Motor neuron (in vitro differentiated cells): ENCODE measurements around the gene AKR1C2. TPM values are rescaled to one million over a fixed set of nuclear protein-coding genes. Genes with fewer than 3 reads are reported as not detected.
"Not testable (repeated sequence)": the region's sequence is repeated elsewhere in the genome, so short reads cannot be mapped to it uniquely, and the experiment has no call there.

Experiments used
- ATAC-seq, 8 experiments: fragments of 200-7000 bp; cut with Tn5 transposase; replicated peaks in 6 of 8; 2 replicates each; pipeline ENCODE4 v1.8.0; 2021; ENCODE audit warnings: mild to moderate bottlenecking in 8 of 8, moderate library complexity in 8 of 8
- H3K27ac ChIP-seq, 2 donors: fragments of 250-450 bp; sonication (Bioruptor Pico); 2 replicates each; pipeline ENCODE4 v1.9.0; 2021; ENCODE audit warnings: antibody characterized with exemption in 2 of 2, mild to moderate bottlenecking in 2 of 2, moderate library complexity in 1 of 2
- H3K4me1 ChIP-seq, 2 donors: fragments of 250-450 bp; sonication (Bioruptor Pico); replicated peaks in 1 of 2; 2 replicates each; pipeline ENCODE4 v1.6.1; 2021; ENCODE audit warnings: antibody characterized with exemption in 2 of 2, mild to moderate bottlenecking in 2 of 2, moderate library complexity in 1 of 2
- H3K4me3 ChIP-seq, 5 donors: fragments of 250-450 bp; sonication (Bioruptor Pico); 2 replicates each; pipeline ENCODE4 v1.9.0; 2021; ENCODE audit warnings: antibody characterized with exemption in 5 of 5, mild to moderate bottlenecking in 5 of 5, moderate library complexity in 4 of 5
- WGBS, 10 experiments: fragments of 450-650 bp; shearing (Covaris generic); methylation state at CpG; one replicate each; pipeline ENCODE4 v1.0.0; 2022; 5-methylcytosine and 5-hydroxymethylcytosine counted together
- in situ Hi-C, 9 experiments: fragments of 400-800 bp; cut with MboI; loops; one replicate each; pipeline ENCODE4 v1.15.0; 2021; ENCODE audit warnings: low sequenced_read_pairs in 9 of 9, low pct_unique_long_range_greater_than_20kb in 2 of 9; ENCODE audit not compliant: unreplicated experiment in 9 of 9
- total RNA-seq, 8 experiments: library from RNA; unstranded; fragments of 300-600 nt; gene quantifications; 2 replicates each; pipeline versions ENCODE4 v1.2.3 to v1.2.4, GENCODE V29; 2022

AKR1C2 gene
- total RNA-seq, 8 experiments from 2014 or later: 2.5 to 62.5 (median 40.5) TPM

DNA sequence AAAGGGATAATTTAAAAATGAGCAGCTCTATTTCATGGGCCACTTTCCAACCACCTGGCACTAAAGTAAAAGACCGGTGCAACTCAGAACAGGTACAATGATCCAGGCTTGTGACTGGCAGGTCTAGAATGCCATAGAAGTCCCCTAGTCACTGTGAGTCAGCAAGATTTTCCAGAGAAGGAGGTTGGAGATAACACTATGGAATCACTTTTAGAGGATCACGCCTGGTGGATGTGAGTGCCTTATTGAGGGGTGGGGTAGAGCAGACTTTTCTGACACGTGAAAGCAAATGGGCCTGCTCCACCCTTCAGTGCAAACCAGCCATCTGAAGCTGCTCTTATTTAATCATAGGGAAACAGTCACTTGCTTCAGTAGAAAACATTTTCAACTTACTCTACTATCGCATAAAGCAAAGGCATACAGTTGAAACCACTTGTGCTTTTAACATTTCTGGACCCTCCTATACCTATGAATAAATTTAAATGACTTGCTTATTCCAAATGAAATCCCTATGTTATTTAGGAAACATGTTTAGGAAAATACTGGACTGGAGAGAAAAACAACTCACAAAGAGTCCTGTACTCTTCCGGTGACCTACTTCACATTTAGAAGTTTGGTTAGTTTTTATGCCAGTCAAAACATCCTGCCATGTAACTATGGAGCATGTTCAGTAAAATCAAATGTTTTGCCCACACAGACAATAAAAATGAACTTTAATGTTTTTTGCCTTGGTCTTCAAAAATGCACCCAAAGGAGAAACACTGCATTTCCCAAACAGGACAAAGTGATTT, 61.9 kb downstream of the AKR1C2 start:
- H3K27ac ChIP-seq: no peak overlapping the region
- ATAC-seq: peak in 5 of 8 experiments; percentile 28 to 73 (median 36)
- 0 to 100% (median 83%) methylated on average over 1 to 4 of the region's 5 CpGs for WGBS, 10 experiments
- H3K4me3 ChIP-seq: no peak overlapping the region
- peaks cover 0 to 3% of the 10 kb centered on the region in 2 donors for H3K4me1 ChIP-seq
- in situ Hi-C loops: no loop called here

DNA sequence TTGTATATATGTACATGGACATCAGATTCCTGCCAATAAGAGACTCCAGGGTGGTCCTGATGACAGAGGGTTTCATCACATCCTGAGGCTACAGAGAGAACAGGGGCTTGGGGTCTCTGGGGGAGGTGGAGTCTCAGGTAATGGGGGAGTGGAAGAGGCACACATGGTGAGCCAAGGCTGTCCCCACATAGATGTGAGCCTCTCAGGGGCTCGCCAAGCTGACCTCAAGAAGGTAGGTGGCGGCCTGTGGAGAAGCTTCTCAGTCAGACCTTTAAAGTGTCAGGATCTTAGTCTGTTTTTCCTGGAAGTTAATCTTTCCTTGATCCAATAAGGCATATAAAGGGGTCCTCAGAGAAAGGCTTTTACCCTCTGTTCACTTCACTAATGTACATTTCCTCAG, 62.7 kb downstream of the AKR1C2 start:
- H3K4me1 ChIP-seq, ATAC-seq, in situ Hi-C loops, H3K4me3 ChIP-seq, H3K27ac ChIP-seq: not testable (repeated sequence)
- 100% methylated on average over 1 of the region's 2 CpGs; no CpG with 5 or more reads in 9 of the 10 experiments for WGBS, 10 experiments

DNA sequence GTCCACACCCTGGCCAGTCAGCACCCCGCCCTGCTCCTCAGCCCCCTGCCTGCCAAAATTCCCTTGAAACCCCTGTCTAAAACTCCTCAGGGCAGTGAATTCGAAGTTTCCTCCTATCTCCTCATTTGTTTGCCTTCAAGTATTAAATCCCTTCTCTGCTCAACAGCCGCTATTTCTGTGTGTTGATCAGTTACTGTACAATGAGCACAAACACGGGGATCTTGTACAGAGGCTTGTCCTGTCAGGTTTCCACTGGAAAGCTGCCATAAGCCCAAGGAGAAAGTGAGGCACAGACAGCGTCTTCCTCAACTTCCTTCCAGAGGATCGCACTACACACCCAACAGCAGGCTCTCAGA, 63.6 kb downstream of the AKR1C2 start:
- ATAC-seq, H3K4me1 ChIP-seq, H3K4me3 ChIP-seq, H3K27ac ChIP-seq, in situ Hi-C loops: not testable (repeated sequence)
- WGBS, 10 experiments: 70 to 90% methylated on average over 2 of the region's 6 CpGs; no CpG with 5 or more reads in 8 of the 10 experiments

DNA sequence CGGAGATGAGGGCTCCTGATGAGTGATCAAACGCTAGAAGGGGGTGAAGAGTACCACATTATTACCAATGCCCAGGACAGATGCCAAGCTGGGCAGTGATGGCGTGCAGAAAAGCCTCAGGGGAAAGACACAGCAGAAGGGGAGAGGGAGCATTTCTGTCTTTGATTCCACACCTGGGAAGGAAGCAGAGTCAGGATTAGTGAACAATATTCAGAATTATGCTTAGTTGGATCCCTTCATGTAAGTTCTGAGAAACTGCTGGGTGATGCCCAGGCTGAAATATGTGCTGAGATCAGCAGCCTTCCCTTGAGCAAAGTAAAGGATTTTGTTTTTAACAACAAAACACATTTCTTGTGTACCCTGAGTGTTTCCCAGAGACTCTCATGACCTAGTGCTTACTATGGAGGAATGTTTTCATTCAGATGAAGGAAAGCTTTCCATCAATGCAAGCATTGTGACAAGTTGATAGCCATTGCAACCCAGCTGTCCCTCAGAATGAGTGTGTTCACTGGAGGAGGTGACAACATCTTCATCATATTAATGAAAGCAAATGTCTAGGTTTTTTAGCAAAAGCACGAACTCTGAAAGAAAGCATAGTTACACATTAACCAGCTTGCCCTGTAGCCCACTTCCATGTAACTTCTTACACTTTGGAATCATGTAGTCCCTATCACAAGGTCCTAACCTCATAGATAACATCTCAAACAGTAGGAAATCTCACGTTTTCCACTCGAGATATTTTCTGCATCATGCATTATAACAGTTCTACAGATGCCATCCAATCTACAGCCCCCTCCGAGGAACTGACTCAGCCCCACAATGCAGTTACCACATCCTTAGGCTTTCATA, 64.2 kb downstream of the AKR1C2 start:
- 0 to 83% (median 67%) methylated on average over 1 to 5 of the region's 7 CpGs; no CpG with 5 or more reads in 1 of the 10 experiments for WGBS, 10 experiments
- peak in 3 of 8 experiments; percentile 60 to 79 (median 63) for ATAC-seq
- no peak overlapping the region for H3K27ac ChIP-seq

More for the DNA sequence above, 64.2 kb downstream of the AKR1C2 start:
- no peak overlapping the region for H3K4me3 ChIP-seq
- peaks cover 0 to under 1% of the 10 kb centered on the region in 2 donors for H3K4me1 ChIP-seq
- in situ Hi-C loops: no loop called here

Other genes with a start within 250 kb of the AKR1C2 start
- gene AKR1E2, start 177.7 kb downstream of the AKR1C2 start, total RNA-seq: 10 to 100 TPM in 2 of 8 experiments, 1 to 10 TPM in 6; 3.0 to 19.0 (median 5.1) TPM
- gene AKR1C1, start 40.4 kb downstream of the AKR1C2 start, total RNA-seq: 100 to 1,000 TPM in 1 of 8 experiments, 10 to 100 TPM in 5, 1 to 10 TPM in 2; 3.2 to 131 (median 26.1) TPM
- gene AKR1C3, start 90.6 kb upstream of the AKR1C2 start, total RNA-seq: 10 to 100 TPM in 3 of 8 experiments, 1 to 10 TPM in 1, under 1 TPM in 3, not detected in 1; 0.54 to 76.4 (median 1.6) TPM
- gene AKR1C8, start 181.3 kb upstream of the AKR1C2 start, total RNA-seq: under 1 TPM in 3 of 8 experiments, not detected in 5; 0.09 to 0.92 (median 0.14) TPM
- 1 to 10 TPM in 1 of 8 experiments, under 1 TPM in 1, not detected in 6; 0.40 to 3.5 TPM for gene AKR1C4, start 193.0 kb upstream of the AKR1C2 start, total RNA-seq